Measurements from ENCODE around the gene MT1E.

Gene MT1E

DNA sequence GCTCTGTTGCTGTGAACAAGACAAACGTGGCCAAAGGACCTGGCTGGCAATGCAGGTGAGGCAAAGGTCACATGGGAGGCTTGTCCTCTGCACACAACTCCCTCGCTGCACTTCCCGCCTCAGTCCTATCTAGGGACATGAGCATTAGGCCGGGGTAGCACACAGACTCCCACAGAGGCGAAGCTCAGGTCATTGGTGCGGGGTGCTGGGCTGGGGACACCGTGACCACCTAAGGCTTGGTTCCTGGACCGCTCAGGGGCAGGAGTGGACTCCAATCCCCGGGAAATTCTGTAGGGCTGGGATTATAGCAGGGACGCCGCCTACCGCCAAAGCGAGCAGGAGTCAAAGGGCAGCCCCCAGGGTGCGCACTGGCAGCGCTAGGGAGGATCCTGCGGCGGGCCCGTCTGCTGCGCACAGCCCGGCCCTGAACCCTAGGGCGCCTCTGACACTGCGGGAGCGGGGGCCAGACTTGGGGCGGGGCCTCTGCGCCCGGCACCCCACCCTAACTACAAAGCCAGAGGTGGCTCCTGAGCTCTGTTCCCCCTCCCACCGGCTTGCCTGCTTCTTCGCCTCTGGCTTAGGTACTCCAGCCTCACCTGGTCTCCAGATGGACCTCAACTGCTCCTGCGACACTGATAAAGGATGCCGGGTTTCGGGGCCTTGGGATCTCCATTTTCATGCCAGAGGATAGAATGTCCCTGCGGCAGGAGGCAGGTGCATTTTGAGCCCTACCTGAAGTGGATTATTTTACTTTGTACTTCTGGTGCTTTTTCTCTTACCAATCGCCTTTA is 22.3 kb downstream of the MT1E start:
- Histone ChIP-seq H3K9me3 (ENCODE audit: control insufficient read depth in 2 of 2, low read length in 2 of 2) (no peaks in the 10 kb centered on the region), H3K4me1 (ENCODE audit: control insufficient read depth, insufficient read depth, low read length) (peaks cover 11% of the 10 kb centered on the region), H3K4me3 (ENCODE audit: low read length in 2 of 2) (no peak overlapping the region), H3K9ac (ENCODE audit: low read length in 2 of 2) (no peak overlapping the region), H3K36me3 (ENCODE audit: control insufficient read depth in 2 of 2, insufficient read depth in 2 of 2, low read length in 2 of 2) (no peaks in the 10 kb centered on the region), H3K27ac (ENCODE audit: low read length) (no peak overlapping the region), H3K27me3 (ENCODE audit: control insufficient read depth in 1 of 2, insufficient read depth in 2 of 2, low read length in 2 of 2) (peaks cover 27 to 52% of the 10 kb centered on the region in 2 donors)

DNA sequence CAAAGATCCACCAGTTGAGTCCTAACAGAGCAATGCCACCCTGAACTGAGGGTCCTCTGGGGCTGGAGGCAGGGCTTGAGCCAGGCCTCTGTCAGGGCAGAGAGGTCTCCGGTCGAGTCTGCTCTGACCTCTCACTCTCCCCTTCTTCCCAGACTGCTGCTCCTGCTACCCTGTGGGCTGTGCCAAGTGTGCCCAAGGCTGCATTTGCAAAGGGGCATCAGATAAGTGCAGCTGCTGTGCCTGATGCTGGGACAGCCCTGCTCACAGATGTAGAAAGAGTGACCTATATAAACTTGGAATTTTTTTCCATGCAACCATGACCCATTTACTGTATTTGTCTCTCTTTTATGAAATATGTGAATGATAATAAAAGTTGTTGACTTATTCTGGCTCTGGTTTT is 23.7 kb downstream of the MT1E start:
- H3K4me3 ChIP-seq (ENCODE audit: low read length in 2 of 2) = no peak overlapping the region
- H3K27me3 ChIP-seq (ENCODE audit: control insufficient read depth in 1 of 2, insufficient read depth in 2 of 2, low read length in 2 of 2) = peaks cover 25 to 38% of the 10 kb centered on the region in 2 donors
- H3K9ac ChIP-seq (ENCODE audit: low read length in 2 of 2) = no peak overlapping the region
- H3K36me3 ChIP-seq (ENCODE audit: control insufficient read depth in 2 of 2, insufficient read depth in 2 of 2, low read length in 2 of 2) = no peaks in the 10 kb centered on the region
- H3K9me3 ChIP-seq (ENCODE audit: control insufficient read depth in 2 of 2, low read length in 2 of 2) = no peaks in the 10 kb centered on the region
- no peaks in the 10 kb centered on the region for H3K4me1 ChIP-seq (ENCODE audit: control insufficient read depth, insufficient read depth, low read length)
- no peak overlapping the region for H3K27ac ChIP-seq (ENCODE audit: low read length)

DNA sequence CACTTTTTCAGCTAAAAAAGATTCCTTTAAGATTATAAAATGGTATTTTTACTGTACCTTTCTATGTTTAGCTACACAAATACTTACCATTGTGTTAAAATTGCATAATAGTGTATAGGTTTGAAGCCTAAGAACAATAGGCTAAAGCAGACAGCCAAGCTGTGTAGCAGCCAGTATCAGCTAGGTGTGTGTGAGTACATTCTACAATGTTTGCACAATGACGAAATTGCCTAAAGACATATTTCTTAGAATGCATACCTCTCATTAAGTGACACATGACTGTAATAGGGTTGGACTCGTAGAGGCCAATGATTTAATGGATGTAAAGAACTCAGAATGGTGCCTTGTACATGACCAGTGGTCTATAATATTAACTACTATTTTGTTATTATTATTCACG is 24.2 kb downstream of the MT1E start:
- H3K36me3 ChIP-seq (ENCODE audit: control insufficient read depth in 2 of 2, insufficient read depth in 2 of 2, low read length in 2 of 2) = no peaks in the 10 kb centered on the region
- no peak overlapping the region for H3K9ac ChIP-seq (ENCODE audit: low read length in 2 of 2)
- no peaks in the 10 kb centered on the region for H3K9me3 ChIP-seq (ENCODE audit: control insufficient read depth in 2 of 2, low read length in 2 of 2)
- H3K4me3 ChIP-seq (ENCODE audit: low read length in 2 of 2) = no peak overlapping the region
- H3K27me3 ChIP-seq (ENCODE audit: control insufficient read depth in 1 of 2, insufficient read depth in 2 of 2, low read length in 2 of 2) = peaks cover 20 to 34% of the 10 kb centered on the region in 2 donors
- H3K4me1 ChIP-seq (ENCODE audit: control insufficient read depth, insufficient read depth, low read length) = no peaks in the 10 kb centered on the region
- no peak overlapping the region for H3K27ac ChIP-seq (ENCODE audit: low read length)

DNA sequence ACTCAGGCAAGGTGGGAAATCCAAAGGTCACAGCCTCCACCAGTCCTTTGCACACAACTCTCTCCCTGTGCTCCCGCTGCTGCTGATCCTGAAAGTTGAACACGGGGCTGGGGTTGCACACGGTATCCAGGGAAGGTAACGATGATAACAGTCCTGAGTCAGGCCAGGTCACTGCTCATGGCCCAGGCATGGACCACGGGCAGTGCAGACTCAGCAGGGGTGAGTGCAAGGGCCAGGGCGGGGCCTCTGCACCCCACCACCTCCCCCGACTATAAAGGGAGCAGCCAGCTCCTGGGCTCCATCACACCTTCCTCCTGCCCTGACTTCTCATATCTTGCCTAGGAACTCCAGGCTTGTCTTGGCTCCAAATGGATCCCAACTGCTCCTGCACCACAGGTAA is 26.0 kb downstream of the MT1E start, which contains the start of gene MT1B:
TSS of gene MT1B (plus strand) at position 301 of the 400 bp plus-strand sequence. CDS start at position 369, 68 bp downstream.
- Histone ChIP-seq H3K27me3 (ENCODE audit: control insufficient read depth in 1 of 2, insufficient read depth in 2 of 2, low read length in 2 of 2) (peaks cover 20 to 28% of the 10 kb centered on the region in 2 donors), H3K4me3 (ENCODE audit: low read length in 2 of 2) (no peak within 1 kb of the TSS), H3K9me3 (ENCODE audit: control insufficient read depth in 2 of 2, low read length in 2 of 2) (no peaks in the 10 kb centered on the region), H3K9ac (ENCODE audit: low read length in 2 of 2) (no peak within 1 kb of the TSS), H3K27ac (ENCODE audit: low read length) (no peak within 1 kb of the TSS), H3K4me1 (ENCODE audit: control insufficient read depth, insufficient read depth, low read length) (no peaks in the 10 kb centered on the region), H3K36me3 (ENCODE audit: control insufficient read depth in 2 of 2, insufficient read depth in 2 of 2, low read length in 2 of 2) (no peaks in the 10 kb centered on the region)

DNA sequence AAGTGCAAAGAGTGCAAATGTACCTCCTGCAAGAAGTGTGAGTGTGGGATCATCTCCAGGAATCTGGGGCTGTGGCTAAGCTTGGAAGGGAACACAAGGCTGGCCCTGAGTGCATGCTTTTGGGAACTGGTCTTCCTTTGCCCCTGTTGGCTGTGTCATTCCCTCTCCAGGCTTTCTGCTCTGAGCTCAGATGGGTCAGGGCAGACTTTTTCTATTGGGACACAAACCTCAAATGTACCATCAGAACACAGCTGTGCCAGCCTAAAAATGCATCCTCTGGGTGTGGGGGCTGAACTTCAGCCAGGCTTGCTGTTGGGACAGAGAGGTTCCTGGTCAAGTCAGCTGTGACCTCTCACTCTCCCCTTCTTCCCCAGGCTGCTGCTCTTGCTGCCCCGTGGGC is 27.0 kb downstream of the MT1E start:
- no peaks in the 10 kb centered on the region for H3K9me3 ChIP-seq (ENCODE audit: control insufficient read depth in 2 of 2, low read length in 2 of 2)
- no peak overlapping the region for H3K27ac ChIP-seq (ENCODE audit: low read length)
- no peaks in the 10 kb centered on the region for H3K36me3 ChIP-seq (ENCODE audit: control insufficient read depth in 2 of 2, insufficient read depth in 2 of 2, low read length in 2 of 2)
- H3K4me3 ChIP-seq (ENCODE audit: low read length in 2 of 2) = no peak overlapping the region
- H3K27me3 ChIP-seq (ENCODE audit: control insufficient read depth in 1 of 2, insufficient read depth in 2 of 2, low read length in 2 of 2) = peaks cover 19 to 25% of the 10 kb centered on the region in 2 donors
- H3K4me1 ChIP-seq (ENCODE audit: control insufficient read depth, insufficient read depth, low read length) = no peaks in the 10 kb centered on the region
- no peak overlapping the region for H3K9ac ChIP-seq (ENCODE audit: low read length in 2 of 2)

DNA sequence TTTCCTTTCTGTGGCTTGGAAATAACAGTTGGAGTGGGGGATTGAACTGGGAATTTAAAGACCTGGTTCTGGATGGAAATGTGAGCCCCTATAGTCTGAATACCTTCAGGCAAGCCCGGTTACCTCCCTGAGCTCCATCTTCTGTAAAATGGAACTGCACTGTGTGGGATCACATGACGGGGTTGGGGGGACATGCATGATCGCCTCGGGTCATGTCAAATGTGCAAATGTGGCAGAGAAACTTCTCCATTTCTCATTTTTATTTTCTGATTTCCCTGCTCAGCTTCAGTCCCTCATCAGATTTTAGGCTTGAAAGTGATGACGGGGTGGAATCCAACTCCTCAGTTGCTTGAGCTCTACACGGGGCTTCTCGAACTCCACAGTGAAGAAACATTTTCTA is 27.6 kb downstream of the MT1E start:
- Histone ChIP-seq H3K9ac (ENCODE audit: low read length in 2 of 2) (no peak overlapping the region), H3K36me3 (ENCODE audit: control insufficient read depth in 2 of 2, insufficient read depth in 2 of 2, low read length in 2 of 2) (no peaks in the 10 kb centered on the region), H3K9me3 (ENCODE audit: control insufficient read depth in 2 of 2, low read length in 2 of 2) (no peaks in the 10 kb centered on the region), H3K4me1 (ENCODE audit: control insufficient read depth, insufficient read depth, low read length) (peaks cover 6% of the 10 kb centered on the region), H3K27me3 (ENCODE audit: control insufficient read depth in 1 of 2, insufficient read depth in 2 of 2, low read length in 2 of 2) (peaks cover 16 to 25% of the 10 kb centered on the region in 2 donors), H3K27ac (ENCODE audit: low read length) (no peak overlapping the region), H3K4me3 (ENCODE audit: low read length in 2 of 2) (no peak overlapping the region)

DNA sequence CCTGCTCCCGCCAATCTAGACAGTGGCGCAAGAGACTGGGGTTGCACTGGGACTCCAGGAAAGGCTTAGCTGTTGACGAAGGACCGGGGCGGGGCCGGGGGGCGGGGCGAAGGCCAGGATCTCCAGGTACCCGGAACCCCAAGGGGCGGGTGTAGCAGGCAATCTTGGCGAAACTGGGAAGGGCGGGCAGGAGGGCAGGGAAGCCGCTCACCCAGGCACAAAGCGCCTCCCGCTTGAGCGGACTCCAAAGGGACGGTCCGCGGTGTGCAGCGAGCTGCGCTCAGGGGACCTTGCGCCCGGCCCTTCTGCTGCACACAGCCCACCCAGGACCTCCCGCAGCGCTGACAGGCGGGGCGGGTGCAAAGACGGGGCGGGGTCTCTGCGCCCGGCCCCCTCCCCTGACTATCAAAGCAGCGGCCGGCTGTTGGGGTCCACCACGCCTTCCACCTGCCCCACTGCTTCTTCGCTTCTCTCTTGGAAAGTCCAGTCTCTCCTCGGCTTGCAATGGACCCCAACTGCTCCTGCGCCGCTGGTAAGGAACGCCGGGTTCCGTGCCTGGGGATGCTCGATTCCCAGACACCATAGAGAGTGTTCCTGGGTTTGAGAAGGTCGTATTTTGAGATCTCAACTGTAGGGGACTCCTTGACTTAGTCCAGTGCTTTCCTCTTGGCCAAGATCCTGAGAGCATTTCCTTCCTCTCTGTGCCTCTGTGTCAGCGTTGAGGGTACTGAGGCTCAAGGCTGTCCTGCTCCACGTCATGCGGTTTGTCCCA is 32.2 kb downstream of the MT1E start, which contains the start of gene MT1F:
TSS of gene MT1F (plus strand) at position 405 of the 772 bp plus-strand sequence. CDS start at position 505, 100 bp downstream.
- H3K9me3 ChIP-seq (ENCODE audit: control insufficient read depth in 2 of 2, low read length in 2 of 2) = no peaks in the 10 kb centered on the region
- peak within 1 kb of the TSS; percentile 43 to 68 for H3K4me3 ChIP-seq (ENCODE audit: low read length in 2 of 2)
- H3K27me3 ChIP-seq (ENCODE audit: control insufficient read depth in 1 of 2, insufficient read depth in 2 of 2, low read length in 2 of 2) = peaks cover 34 to 44% of the 10 kb centered on the region in 2 donors
- no peak within 1 kb of the TSS for H3K9ac ChIP-seq (ENCODE audit: low read length in 2 of 2)
- H3K36me3 ChIP-seq (ENCODE audit: control insufficient read depth in 2 of 2, insufficient read depth in 2 of 2, low read length in 2 of 2) = no peaks in the 10 kb centered on the region
- H3K4me1 ChIP-seq (ENCODE audit: control insufficient read depth, insufficient read depth, low read length) = peaks cover 11% of the 10 kb centered on the region
- H3K27ac ChIP-seq (ENCODE audit: low read length) = no peak within 1 kb of the TSS

DNA sequence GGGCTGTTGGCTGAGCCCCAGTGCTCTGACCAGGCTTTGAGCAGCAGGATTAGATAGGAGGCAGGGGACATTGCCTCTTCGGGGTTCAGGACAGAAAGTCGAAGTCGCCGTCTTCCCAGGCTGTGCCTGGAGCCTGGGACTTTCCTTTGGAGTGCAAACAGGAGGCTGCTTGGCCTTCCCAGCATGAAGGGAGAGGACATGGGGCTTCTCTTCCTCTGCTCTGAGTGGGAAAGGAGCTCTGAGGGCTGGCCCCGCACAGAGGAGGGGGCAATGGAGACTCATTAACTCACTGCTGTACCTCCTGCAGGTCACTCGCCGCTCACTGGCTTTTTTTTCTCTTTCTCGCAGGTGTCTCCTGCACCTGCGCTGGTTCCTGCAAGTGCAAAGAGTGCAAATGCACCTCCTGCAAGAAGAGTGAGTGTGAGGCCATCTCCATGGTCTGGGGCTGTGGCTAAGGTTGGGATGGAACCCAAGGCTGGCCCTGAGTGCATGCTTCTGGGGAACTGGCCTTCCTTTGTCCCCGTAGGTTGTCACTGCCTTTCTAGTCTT is 32.8 kb downstream of the MT1E start:
- H3K27me3 ChIP-seq (ENCODE audit: control insufficient read depth in 1 of 2, insufficient read depth in 2 of 2, low read length in 2 of 2) = peaks cover 40 to 51% of the 10 kb centered on the region in 2 donors
- H3K27ac ChIP-seq (ENCODE audit: low read length) = no peak overlapping the region
- H3K9ac ChIP-seq (ENCODE audit: low read length in 2 of 2) = no peak overlapping the region
- H3K4me3 ChIP-seq (ENCODE audit: low read length in 2 of 2) = peak overlapping the region; percentile 43 to 68
- H3K9me3 ChIP-seq (ENCODE audit: control insufficient read depth in 2 of 2, low read length in 2 of 2) = no peaks in the 10 kb centered on the region
- peaks cover 11% of the 10 kb centered on the region for H3K4me1 ChIP-seq (ENCODE audit: control insufficient read depth, insufficient read depth, low read length)
- H3K36me3 ChIP-seq (ENCODE audit: control insufficient read depth in 2 of 2, insufficient read depth in 2 of 2, low read length in 2 of 2) = no peaks in the 10 kb centered on the region

DNA sequence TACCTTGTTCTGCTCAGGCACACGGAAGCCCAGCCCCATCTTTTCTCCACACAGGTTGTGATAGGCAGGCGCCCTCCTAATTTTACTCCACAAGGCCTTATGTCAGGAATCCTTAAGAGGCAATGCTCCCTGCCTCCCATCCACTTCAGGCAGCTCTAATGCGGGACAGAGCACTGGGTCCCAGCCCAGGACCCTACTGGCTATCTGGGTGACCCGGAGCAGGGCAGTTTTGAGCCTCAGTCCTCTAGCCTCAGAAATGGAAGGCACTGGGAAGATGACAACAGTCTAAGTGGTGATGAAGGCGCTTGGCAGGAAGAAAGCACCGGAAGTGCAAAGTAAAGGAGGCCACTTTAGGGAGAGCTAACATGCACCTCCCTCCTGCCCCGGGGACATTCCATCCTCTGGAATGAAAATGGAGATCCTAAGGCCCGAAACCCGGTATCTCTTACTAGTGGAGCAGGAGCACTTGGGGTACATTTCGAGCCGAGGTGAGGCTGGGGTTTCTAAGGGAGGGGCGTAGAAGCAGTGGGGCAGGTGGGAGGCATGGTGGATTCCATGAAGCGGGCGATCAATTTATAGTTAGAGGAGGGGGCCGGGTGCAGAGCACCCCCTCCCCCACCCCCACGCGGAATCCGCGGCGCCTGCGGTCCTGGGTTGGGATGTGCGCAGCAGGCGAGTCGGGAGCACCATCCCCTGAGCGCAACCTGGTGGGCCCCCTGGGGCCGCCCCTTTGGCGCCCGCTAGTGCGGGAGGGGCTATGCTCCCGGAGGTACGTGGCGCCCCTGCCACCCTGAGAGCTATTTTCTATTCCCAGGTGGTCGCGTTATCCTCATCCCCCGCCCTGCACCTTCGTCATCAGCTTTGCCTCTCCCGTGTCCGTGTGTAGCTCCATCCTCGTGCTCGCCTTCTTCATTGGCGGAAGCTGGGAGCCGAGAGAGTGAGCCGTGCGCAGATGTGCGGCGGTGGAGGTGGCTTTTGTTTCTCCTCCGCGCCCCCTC is 37.1 kb downstream of the MT1E start:
- H3K4me1 ChIP-seq (ENCODE audit: control insufficient read depth, insufficient read depth, low read length) = peaks cover 11% of the 10 kb centered on the region
- H3K27ac ChIP-seq (ENCODE audit: low read length) = no peak overlapping the region
- H3K27me3 ChIP-seq (ENCODE audit: control insufficient read depth in 1 of 2, insufficient read depth in 2 of 2, low read length in 2 of 2) = peaks cover 56 to 59% of the 10 kb centered on the region in 2 donors
- peak overlapping the region in 1 of 2 donors; percentile 22 for H3K4me3 ChIP-seq (ENCODE audit: low read length in 2 of 2)
- H3K9me3 ChIP-seq (ENCODE audit: control insufficient read depth in 2 of 2, low read length in 2 of 2) = no peaks in the 10 kb centered on the region
- H3K9ac ChIP-seq (ENCODE audit: low read length in 2 of 2) = no peak overlapping the region
- H3K36me3 ChIP-seq (ENCODE audit: control insufficient read depth in 2 of 2, insufficient read depth in 2 of 2, low read length in 2 of 2) = no peaks in the 10 kb centered on the region

DNA sequence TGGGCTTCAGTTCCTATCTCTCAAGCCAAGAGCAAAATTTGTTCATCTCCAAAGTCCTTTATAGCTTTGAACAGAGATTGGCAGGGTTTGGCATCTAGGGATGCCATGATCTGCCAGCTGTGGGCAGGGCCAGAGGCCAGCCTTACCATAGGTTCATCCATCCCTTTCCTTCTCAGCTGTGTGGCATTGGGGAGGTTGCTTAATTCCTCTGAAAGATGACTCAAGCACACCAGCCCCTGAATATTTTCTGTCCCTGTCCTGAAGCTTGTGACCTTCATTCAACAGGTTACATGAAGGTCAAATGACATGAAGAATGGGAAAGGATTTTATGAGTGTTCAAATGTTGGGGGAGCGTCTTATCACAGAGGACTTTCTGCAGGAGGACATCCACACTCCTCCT is 38.9 kb downstream of the MT1E start:
- H3K27me3 ChIP-seq (ENCODE audit: control insufficient read depth in 1 of 2, insufficient read depth in 2 of 2, low read length in 2 of 2) = peaks cover 56 to 62% of the 10 kb centered on the region in 2 donors
- H3K36me3 ChIP-seq (ENCODE audit: control insufficient read depth in 2 of 2, insufficient read depth in 2 of 2, low read length in 2 of 2) = no peaks in the 10 kb centered on the region
- H3K9ac ChIP-seq (ENCODE audit: low read length in 2 of 2) = no peak overlapping the region
- H3K9me3 ChIP-seq (ENCODE audit: control insufficient read depth in 2 of 2, low read length in 2 of 2) = no peaks in the 10 kb centered on the region
- no peak overlapping the region for H3K27ac ChIP-seq (ENCODE audit: low read length)
- H3K4me3 ChIP-seq (ENCODE audit: low read length in 2 of 2) = no peak overlapping the region
- peaks cover 11% of the 10 kb centered on the region for H3K4me1 ChIP-seq (ENCODE audit: control insufficient read depth, insufficient read depth, low read length)
